ENCODE results near the gene GPATCH2L.

GPATCH2L gene

GRCh38 chr14:76115010-76115422 lies 36.7 kb upstream of the GPATCH2L start:
- no peak overlapping the region for H3K4me3 ChIP-seq (ENCODE audit: low read depth, low read length)
- no peak for TF ChIP-seq CTCF (IDR thresholded peaks at IDR 0.05; ENCODE audit: control insufficient read depth, extremely low read depth, insufficient read depth)
- no peak for DNase-seq (ENCODE audit: low read depth)

GRCh38 chr14:76117789-76118484 lies 33.8 kb upstream of the GPATCH2L start:
- no peak for DNase-seq (ENCODE audit: low read depth)
- no peak overlapping the region for H3K4me3 ChIP-seq (ENCODE audit: low read depth, low read length)
- no peak for TF ChIP-seq CTCF (IDR thresholded peaks at IDR 0.05; ENCODE audit: control insufficient read depth, extremely low read depth, insufficient read depth)

- H3K4me3 ChIP-seq (ENCODE audit: low read depth, low read length), result no peak overlapping the region
- no peak for TF ChIP-seq CTCF (IDR thresholded peaks at IDR 0.05; ENCODE audit: control insufficient read depth, extremely low read depth, insufficient read depth)
- DNase-seq (ENCODE audit: low read depth), result no peak
These were observed 33.1 kb upstream of the GPATCH2L start for GRCh38 chr14:76118594-76118993.

DNA sequence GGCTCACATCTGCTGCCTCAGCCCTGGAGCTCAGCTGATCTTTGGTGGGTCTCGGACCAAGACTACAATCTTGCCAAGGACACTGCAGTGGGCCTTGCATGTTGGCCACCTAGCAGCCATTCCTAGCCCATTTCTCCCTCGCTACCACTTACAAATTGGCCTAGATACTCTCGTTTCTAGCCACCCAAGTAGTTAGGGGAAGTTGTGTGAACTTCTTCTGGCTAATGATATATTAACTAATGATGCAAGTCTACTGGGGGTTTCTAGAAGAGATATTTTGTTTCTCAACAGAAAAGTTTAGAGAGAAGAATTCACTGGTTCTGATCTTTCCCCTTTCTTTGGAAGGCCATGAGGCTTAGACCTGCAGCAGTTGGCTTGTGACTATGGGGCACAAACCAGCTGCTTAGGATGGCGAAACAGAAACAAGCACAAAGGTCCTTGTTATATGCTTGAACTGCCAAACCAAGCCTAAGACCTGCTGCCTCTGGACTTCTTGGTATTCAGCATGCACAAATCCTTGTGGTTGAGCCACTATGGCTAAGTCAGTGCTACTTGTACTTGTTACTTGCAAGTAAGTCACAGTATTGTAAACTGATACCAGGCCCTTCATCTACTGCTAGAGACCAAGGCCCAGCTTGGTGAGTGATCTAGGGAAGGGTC lies 30.5 kb upstream of the GPATCH2L start:
- no peak for DNase-seq (ENCODE audit: low read depth)
- no peak overlapping the region for H3K4me3 ChIP-seq (ENCODE audit: low read depth, low read length)
- TF ChIP-seq CTCF (IDR thresholded peaks at IDR 0.05; ENCODE audit: control insufficient read depth, extremely low read depth, insufficient read depth), result no peak

DNA sequence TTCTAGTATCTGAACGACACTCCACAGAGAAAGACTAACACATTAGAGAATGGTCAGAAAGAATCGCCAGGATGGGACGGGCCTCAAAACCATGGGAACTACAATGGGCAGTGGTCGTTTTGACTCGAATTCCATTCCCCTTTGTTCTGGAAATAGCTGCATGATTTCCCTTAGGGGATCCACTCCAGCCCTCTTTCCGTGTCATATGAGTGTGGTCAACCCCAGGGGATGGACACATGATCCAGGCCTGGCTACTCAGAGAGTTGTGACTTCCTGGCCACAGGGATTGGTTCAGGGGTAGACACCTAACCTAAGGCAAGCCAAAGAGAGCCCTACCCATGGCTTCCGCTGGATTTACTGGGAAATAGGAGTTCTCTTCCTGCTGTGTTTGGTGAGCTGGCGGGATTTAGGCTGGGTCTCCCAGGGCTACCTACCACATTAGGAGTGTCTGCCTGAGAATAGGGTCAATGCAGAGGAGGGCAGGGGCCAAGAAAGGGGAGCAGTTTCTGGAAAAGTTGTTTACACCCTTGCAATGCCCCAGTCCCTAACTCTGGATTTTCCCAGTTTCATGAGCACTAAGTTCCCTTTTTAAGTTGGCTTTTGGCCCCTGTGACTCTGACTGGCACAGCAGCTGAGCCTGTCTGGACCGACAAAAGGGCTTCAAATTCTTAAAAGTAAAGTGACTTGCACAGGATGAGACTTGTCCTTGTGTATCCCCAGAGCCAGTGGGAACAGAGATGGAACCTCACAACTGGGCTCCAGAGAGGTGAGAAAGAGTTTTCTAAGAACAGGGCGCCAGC lies 28.1 kb upstream of the GPATCH2L start:
- no peak for TF ChIP-seq CTCF (IDR thresholded peaks at IDR 0.05; ENCODE audit: control insufficient read depth, extremely low read depth, insufficient read depth)
- DNase-seq (ENCODE audit: low read depth), result no peak
- no peak overlapping the region for H3K4me3 ChIP-seq (ENCODE audit: low read depth, low read length)

GRCh38 chr14:76125511-76125910 lies 26.2 kb upstream of the GPATCH2L start:
- no peak for TF ChIP-seq CTCF (IDR thresholded peaks at IDR 0.05; ENCODE audit: control insufficient read depth, extremely low read depth, insufficient read depth)
- DNase-seq (ENCODE audit: low read depth), result no peak
- no peak overlapping the region for H3K4me3 ChIP-seq (ENCODE audit: low read depth, low read length)

Measured in LNCaP clone FGC (cell line).